Spinal cord (tissue), 10 donors: ENCODE results near the gene KSR2. TPM values are rescaled to one million over a fixed set of nuclear protein-coding genes. Genes with fewer than 3 reads are reported as not detected.
"Not testable (repeated sequence)": the region's sequence is repeated elsewhere in the genome, so short reads cannot be mapped to it uniquely, and the experiment has no call there.

Source experiments
- DNase-seq, 6 donors: peaks; one replicate each; pipeline versions ENCODE4 v3.0.0 to v3.0.0-alpha.2; 2013 to 2015; ENCODE audit warnings: low spot score in 6 of 6, low read depth in 4 of 6
- H3K27ac ChIP-seq: one replicate; pipeline ENCODE4 v1.5.1; 2013; ENCODE audit warnings: low read depth, low read length, control low read depth
- H3K27me3 ChIP-seq: one replicate; pipeline ENCODE4 v1.6.1; 2013; ENCODE audit warnings: low read length; ENCODE audit not compliant: control insufficient read depth, insufficient read depth
- H3K36me3 ChIP-seq: one replicate; pipeline ENCODE4 v1.6.1; 2013; ENCODE audit warnings: low read length; ENCODE audit not compliant: control insufficient read depth, insufficient read depth
- H3K4me1 ChIP-seq: one replicate; pipeline ENCODE4 v1.6.1; 2013; ENCODE audit warnings: low read length; ENCODE audit not compliant: control insufficient read depth, insufficient read depth
- H3K4me3 ChIP-seq: one replicate; pipeline ENCODE4 v1.5.1; 2013; ENCODE audit warnings: low read depth, low read length, control low read depth
- H3K9me3 ChIP-seq: one replicate; pipeline ENCODE4 v1.6.1; 2013; ENCODE audit warnings: low read length; ENCODE audit not compliant: control insufficient read depth, insufficient read depth
- WGBS: methylation state at CpG from one replicate; pipeline ENCODE4 v1.1.5; 2013; ENCODE audit warnings: missing lambda C conversion rate; ENCODE audit not compliant: insufficient coverage; 5-methylcytosine and 5-hydroxymethylcytosine counted together
- polyA plus RNA-seq, 2 donors: library from polyadenylated mRNA; unstranded; fragments of 120-200 nt; gene quantifications; one replicate each; pipeline ENCODE4 v1.2.1, GENCODE V29; 2013; ENCODE audit not compliant: insufficient read length in 2 of 2
- total RNA-seq, 2 donors: library from RNA; depleted of rRNA in 1 of 2; stranded (reverse); fragments of 120-200 nt in 1 of 2; fragments of >200 nt in 1 of 2; gene quantifications; one replicate each; pipeline versions ENCODE4 v1.2.3 to v1.2.4, GENCODE V29; 2013 to 2014
- donor health status: healthy.

The KSR2 gene
- total and polyA plus RNA-seq, 4 donors, result 2.5 to 10.0 (median 5.6) TPM

GRCh38 chr12:117999806-118000205, 31.0 kb upstream of the KSR2 start:
- not testable (repeated sequence) for H3K27ac ChIP-seq, H3K27me3 ChIP-seq, H3K4me3 ChIP-seq, H3K4me1 ChIP-seq, H3K36me3 ChIP-seq, H3K9me3 ChIP-seq, DNase-seq
- WGBS, result 50% methylated on average over 1 of the region's 2 CpGs

- Histone ChIP-seq H3K27me3 (no peaks in the 10 kb centered on the region), H3K27ac (no peak overlapping the region), H3K4me1 (no peaks in the 10 kb centered on the region), H3K9me3 (peaks cover 2% of the 10 kb centered on the region), H3K36me3 (no peaks in the 10 kb centered on the region), H3K4me3 (no peak overlapping the region)
- WGBS, result no CpG with 5 or more reads among the region's 2 CpGs
- DNase-seq, result no peak
Observed at GRCh38 chr12:117998719-117999118, 29.9 kb upstream of the KSR2 start.

- Histone ChIP-seq H3K4me1 (no peaks in the 10 kb centered on the region), H3K27me3 (no peaks in the 10 kb centered on the region), H3K36me3 (no peaks in the 10 kb centered on the region), H3K4me3 (no peak overlapping the region), H3K27ac (no peak overlapping the region), H3K9me3 (peaks cover 2% of the 10 kb centered on the region)
- no CpG with 5 or more reads among the region's 3 CpGs for WGBS
- no peak for DNase-seq
Observed at GRCh38 chr12:117994551-117995438, 26.0 kb upstream of the KSR2 start.

- no peaks in the 10 kb centered on the region for H3K36me3 ChIP-seq
- no CpG with 5 or more reads among the region's 4 CpGs for WGBS
- H3K27ac ChIP-seq, result no peak overlapping the region
- no peaks in the 10 kb centered on the region for H3K27me3 ChIP-seq
- no peaks in the 10 kb centered on the region for H3K9me3 ChIP-seq
- H3K4me1 ChIP-seq, result no peaks in the 10 kb centered on the region
- H3K4me3 ChIP-seq, result no peak overlapping the region
- no peak for DNase-seq
Observed at GRCh38 chr12:117986705-117987469, 18.1 kb upstream of the KSR2 start.

GRCh38 chr12:117985182-117985581, 16.4 kb upstream of the KSR2 start:
- Histone ChIP-seq H3K4me1 (no peaks in the 10 kb centered on the region), H3K27me3 (no peaks in the 10 kb centered on the region), H3K4me3 (no peak overlapping the region), H3K36me3 (no peaks in the 10 kb centered on the region), H3K27ac (no peak overlapping the region), H3K9me3 (no peaks in the 10 kb centered on the region)
- no peak for DNase-seq
- 83% methylated on average over 1 of the region's 2 CpGs for WGBS

GRCh38 chr12:117981267-117981666, 12.5 kb upstream of the KSR2 start:
- H3K4me3 ChIP-seq, result no peak overlapping the region
- no peaks in the 10 kb centered on the region for H3K27me3 ChIP-seq
- 85% methylated on average over 3 of the region's 5 CpGs for whole genome bisulfite sequencing
- H3K4me1 ChIP-seq, result no peaks in the 10 kb centered on the region
- H3K27ac ChIP-seq, result no peak overlapping the region
- no peaks in the 10 kb centered on the region for H3K36me3 ChIP-seq
- no peaks in the 10 kb centered on the region for H3K9me3 ChIP-seq
- no peak for DNase-seq

- no peak for DNase-seq
- H3K9me3 ChIP-seq, result no peaks in the 10 kb centered on the region
- H3K27me3 ChIP-seq, result no peaks in the 10 kb centered on the region
- H3K27ac ChIP-seq, result no peak overlapping the region
- H3K4me1 ChIP-seq, result no peaks in the 10 kb centered on the region
- no peak overlapping the region for H3K4me3 ChIP-seq
- WGBS, result 100% methylated on average over 1 of the region's 4 CpGs
- H3K36me3 ChIP-seq, result no peaks in the 10 kb centered on the region
Observed at GRCh38 chr12:117980616-117981015, 11.8 kb upstream of the KSR2 start.

- H3K36me3 ChIP-seq, result no peaks in the 10 kb centered on the region
- no peak for DNase-seq
- H3K9me3 ChIP-seq, result no peaks in the 10 kb centered on the region
- no peaks in the 10 kb centered on the region for H3K4me1 ChIP-seq
- WGBS, result no CpG with 5 or more reads among the region's 1 CpG
- H3K27me3 ChIP-seq, result no peaks in the 10 kb centered on the region
- no peak overlapping the region for H3K4me3 ChIP-seq
- H3K27ac ChIP-seq, result no peak overlapping the region
Observed at GRCh38 chr12:117977373-117977772, 8.6 kb upstream of the KSR2 start.

- no peak overlapping the region for H3K27ac ChIP-seq
- no peak for DNase-seq
- H3K27me3 ChIP-seq, result no peaks in the 10 kb centered on the region
- H3K9me3 ChIP-seq, result peaks cover 3% of the 10 kb centered on the region
- no peaks in the 10 kb centered on the region for H3K4me1 ChIP-seq
- WGBS, result no CpG with 5 or more reads among the region's 3 CpGs
- H3K36me3 ChIP-seq, result no peaks in the 10 kb centered on the region
- H3K4me3 ChIP-seq, result no peak overlapping the region
Observed at GRCh38 chr12:117975006-117975405, 6.2 kb upstream of the KSR2 start.
